Measurements from ENCODE around the gene SSUH2. TPM values are rescaled to one million over a fixed set of nuclear protein-coding genes. Genes with fewer than 3 reads are reported as not detected.

Gene SSUH2
- total and polyA plus RNA-seq, 2 of the 13 experiments (the other 11 are each of a cell fraction or from before 2014, with no cell fraction given) = 38.1 to 136 TPM

DNA sequence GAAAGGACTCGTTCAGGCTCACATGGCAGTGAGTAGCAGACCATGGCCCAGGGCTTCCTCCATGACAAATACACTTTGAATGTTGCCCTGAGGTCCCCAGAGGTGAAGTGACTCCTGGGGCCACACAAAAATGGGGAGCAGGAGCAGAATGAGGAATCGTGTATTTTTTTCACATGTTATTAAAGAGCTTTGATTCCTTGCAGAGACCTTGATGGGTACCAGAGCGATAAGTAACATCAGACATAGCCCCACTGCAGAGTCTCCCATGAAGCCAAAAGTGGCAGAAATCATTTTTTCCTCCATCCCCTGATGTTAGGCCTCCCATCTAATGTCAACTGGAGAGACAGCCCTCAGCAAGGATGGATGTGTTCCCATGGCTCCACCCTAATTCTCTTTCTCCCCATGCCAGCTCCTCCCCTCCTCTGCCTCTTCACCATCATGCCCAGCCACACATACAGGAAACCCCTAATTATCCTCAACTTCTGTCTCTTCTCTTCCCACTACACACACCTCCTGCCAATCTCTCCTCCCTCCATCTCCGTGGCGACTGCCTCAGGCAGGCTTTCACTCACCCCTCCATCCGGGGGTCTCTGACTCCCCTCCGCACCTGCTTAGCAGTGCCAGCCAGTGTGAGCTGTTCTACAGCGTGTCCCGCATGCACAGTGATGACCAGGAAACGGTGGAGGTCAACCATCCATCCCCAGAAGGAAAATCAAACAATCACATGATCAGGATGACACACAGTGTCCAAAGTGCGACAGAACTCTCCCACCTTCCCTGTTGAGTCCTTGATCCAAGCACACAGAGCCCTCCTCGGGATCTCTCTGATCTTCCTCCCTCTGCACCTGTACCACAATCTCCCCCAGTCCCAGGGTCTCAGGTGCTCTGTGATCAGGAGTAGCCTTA, 7.1 kb upstream of the SSUH2 start (continued):
- TF ChIP-seq ZNF781 (CRISPR knock-in tag; IDR thresholded peaks at IDR 0.05; ENCODE audit: borderline replicate concordance, not compliant biosample characterization) = no peak
- no peak for TF ChIP-seq EEA1 (CRISPR knock-in tag; IDR thresholded peaks at IDR 0.05; ENCODE audit: borderline replicate concordance)
- no peak for TF ChIP-seq MTF1 (CRISPR knock-in tag; IDR thresholded peaks at IDR 0.05)
- TF ChIP-seq ZNF224 (CRISPR knock-in tag; IDR thresholded peaks at IDR 0.05) = no peak
- no peak for TF ChIP-seq RELA (CRISPR knock-in tag; IDR thresholded peaks at IDR 0.05)
- TF ChIP-seq NCOA2 (CRISPR knock-in tag; IDR thresholded peaks at IDR 0.05) = peak; percentile 91
- TF ChIP-seq NFRKB (IDR thresholded peaks at IDR 0.05) = no peak
- TF ChIP-seq MTF2 (CRISPR knock-in tag; IDR thresholded peaks at IDR 0.05; ENCODE audit: borderline replicate concordance) = no peak
- no peak for TF ChIP-seq BCL3 (CRISPR knock-in tag; IDR thresholded peaks at IDR 0.05)
- TF ChIP-seq ZBTB34 (CRISPR knock-in tag; IDR thresholded peaks at IDR 0.05) = no peak
- no peak for TF ChIP-seq MZF1 (CRISPR knock-in tag; IDR thresholded peaks at IDR 0.05; ENCODE audit: borderline replicate concordance)
- TF ChIP-seq HMG20B (CRISPR knock-in tag; conservative IDR thresholded peaks at IDR 0.05) = no peak; the same call in 1 of the 2 replicates
- TF ChIP-seq ETV6 (CRISPR knock-in tag; conservative IDR thresholded peaks at IDR 0.05) = peak; percentile 44; the same call in 1 of the 2 replicates
- TF ChIP-seq ZNF704 (CRISPR knock-in tag; IDR thresholded peaks at IDR 0.05; ENCODE audit: borderline replicate concordance) = peak; percentile 77; the same call in 1 of the 2 replicates
- no peak for TF ChIP-seq NFE2 (CRISPR knock-in tag; IDR thresholded peaks at IDR 0.05)
- no peak for TF ChIP-seq FOXA1 (IDR thresholded peaks at IDR 0.05)
- peak; percentile 50; the same call in 1 of the 2 replicates for TF ChIP-seq FOXA1 (CRISPR knock-in tag; IDR thresholded peaks at IDR 0.05)
- peak; percentile 79 for TF ChIP-seq TCF7 (IDR thresholded peaks at IDR 0.05; ENCODE audit: low read depth)
- TF ChIP-seq ZNF775 (CRISPR knock-in tag; IDR thresholded peaks at IDR 0.05; ENCODE audit: borderline replicate concordance) = no peak
- TF ChIP-seq HBP1 (CRISPR knock-in tag; IDR thresholded peaks at IDR 0.05; ENCODE audit: low read depth) = no peak
- no peak for TF ChIP-seq SIN3B (IDR thresholded peaks at IDR 0.05; ENCODE audit: low read length)
- peak; percentile 59; the same call in 1 of the 2 replicates for TF ChIP-seq ZNF431 (CRISPR knock-in tag; IDR thresholded peaks at IDR 0.05; ENCODE audit: borderline replicate concordance, low read depth)
- TF ChIP-seq HMG20A (CRISPR knock-in tag; IDR thresholded peaks at IDR 0.05; ENCODE audit: borderline replicate concordance) = peak; percentile 85
- TF ChIP-seq MYNN (CRISPR knock-in tag; IDR thresholded peaks at IDR 0.05; ENCODE audit: low read depth) = no peak

All from HepG2 (cell line).